ENCODE measurements around the gene ZBED2. TPM values are rescaled to one million over a fixed set of nuclear protein-coding genes. Genes with fewer than 3 reads are reported as not detected.
"Not testable (repeated sequence)": the region's sequence is repeated elsewhere in the genome, so short reads cannot be mapped to it uniquely, and the experiment has no call there.

ZBED2 gene
- total RNA-seq, 1 experiment from 2014 or later, result 0.10 TPM

DNA sequence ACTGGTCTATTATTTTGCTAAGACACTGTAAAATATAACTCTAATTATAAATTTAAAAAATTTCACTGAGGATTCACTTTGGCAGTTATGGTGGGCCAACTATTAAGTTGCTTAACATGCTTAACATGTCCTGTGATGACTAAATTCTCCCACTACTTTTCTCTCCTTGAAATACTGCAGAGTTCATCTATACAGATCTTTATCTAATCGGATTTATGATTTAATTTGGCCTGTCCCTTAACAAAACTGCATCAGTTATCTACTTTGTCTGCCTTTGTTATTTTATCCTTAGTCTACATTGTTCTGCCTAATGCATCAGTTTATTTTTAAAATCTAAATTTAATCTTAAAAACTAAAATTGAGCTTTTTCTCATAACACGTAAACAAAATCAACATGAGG, 26.8 kb downstream of the ZBED2 start:
- no TSS peak for BruUV-seq (replicated peaks)
- in situ Hi-C loops (cut with HindIII; ENCODE audit: low pct_unique_long_range_greater_than_20kb, low sequenced_read_pairs), result no loop called here
- Histone ChIP-seq H3K27ac (ENCODE audit: low read length) (no peak overlapping the region), H3K4me1 (ENCODE audit: control insufficient read depth, insufficient read depth, low read length) (no peaks in the 10 kb centered on the region), H3K27me3 (ENCODE audit: control insufficient read depth, insufficient read depth, low read length) (no peaks in the 10 kb centered on the region), H3K36me3 (ENCODE audit: control insufficient read depth, insufficient read depth, low read length) (no peaks in the 10 kb centered on the region), H3K9me3 (ENCODE audit: control insufficient read depth, insufficient read depth, low read depth, low read length) (no peaks in the 10 kb centered on the region), H3K4me3 (ENCODE audit: low read depth in 2 of 2, low read length in 2 of 2) (no peak overlapping the region)
- ATAC-seq, result no peak
- ChIA-PET CTCF (no interaction called here), POLR2A (no interaction called here)
- intact Hi-C loops (cut with micrococcal nuclease; ENCODE audit: unreplicated experiment), result no loop called here
- TF ChIP-seq POLR2AphosphoS5 (IDR thresholded peaks at IDR 0.05; ENCODE audit: low read depth, low read length), result no peak
- TF ChIP-seq TCF7L2 (IDR thresholded peaks at IDR 0.05; ENCODE audit: low read depth, low read length), result no peak
- no peak for DNase-seq (ENCODE audit: low read depth, low spot score)

DNA sequence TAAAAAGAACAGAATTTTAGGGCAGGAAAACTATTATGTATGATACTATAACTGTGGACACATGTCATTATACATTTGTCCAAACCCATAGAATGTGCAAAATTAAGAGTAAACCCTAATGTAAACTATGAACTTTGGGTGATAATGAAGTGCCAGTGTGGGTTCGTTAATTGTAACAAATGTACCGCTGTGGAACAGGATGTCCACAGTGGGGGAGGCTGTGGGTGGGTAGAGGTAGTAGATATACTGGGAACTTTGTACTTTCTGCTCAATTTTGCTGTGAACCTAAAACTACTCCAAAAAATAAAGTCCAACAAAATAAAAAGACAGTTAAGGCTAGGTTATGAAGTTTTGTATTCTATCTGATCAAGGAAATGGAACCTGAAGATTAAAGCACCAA, 28.3 kb downstream of the ZBED2 start:
- H3K36me3 ChIP-seq (ENCODE audit: control insufficient read depth, insufficient read depth, low read length), result no peaks in the 10 kb centered on the region
- POLR2A ChIA-PET, result no interaction called here
- in situ Hi-C loops (cut with HindIII; ENCODE audit: low pct_unique_long_range_greater_than_20kb, low sequenced_read_pairs), result no loop called here
- ATAC-seq (no peak), DNase-seq (ENCODE audit: low read depth, low spot score) (no peak)
- CTCF ChIA-PET, result no interaction called here
- no peaks in the 10 kb centered on the region for H3K4me1 ChIP-seq (ENCODE audit: control insufficient read depth, insufficient read depth, low read length)
- H3K9me3 ChIP-seq (ENCODE audit: control insufficient read depth, insufficient read depth, low read depth, low read length), result no peaks in the 10 kb centered on the region
- no peak overlapping the region for H3K4me3 ChIP-seq (ENCODE audit: low read depth in 2 of 2, low read length in 2 of 2)
- no peaks in the 10 kb centered on the region for H3K27me3 ChIP-seq (ENCODE audit: control insufficient read depth, insufficient read depth, low read length)
- BruUV-seq (replicated peaks), result no TSS peak
- intact Hi-C loops (cut with micrococcal nuclease; ENCODE audit: unreplicated experiment), result no loop called here
- no peak for TF ChIP-seq TCF7L2 (IDR thresholded peaks at IDR 0.05; ENCODE audit: low read depth, low read length)
- TF ChIP-seq, protein P1, sequence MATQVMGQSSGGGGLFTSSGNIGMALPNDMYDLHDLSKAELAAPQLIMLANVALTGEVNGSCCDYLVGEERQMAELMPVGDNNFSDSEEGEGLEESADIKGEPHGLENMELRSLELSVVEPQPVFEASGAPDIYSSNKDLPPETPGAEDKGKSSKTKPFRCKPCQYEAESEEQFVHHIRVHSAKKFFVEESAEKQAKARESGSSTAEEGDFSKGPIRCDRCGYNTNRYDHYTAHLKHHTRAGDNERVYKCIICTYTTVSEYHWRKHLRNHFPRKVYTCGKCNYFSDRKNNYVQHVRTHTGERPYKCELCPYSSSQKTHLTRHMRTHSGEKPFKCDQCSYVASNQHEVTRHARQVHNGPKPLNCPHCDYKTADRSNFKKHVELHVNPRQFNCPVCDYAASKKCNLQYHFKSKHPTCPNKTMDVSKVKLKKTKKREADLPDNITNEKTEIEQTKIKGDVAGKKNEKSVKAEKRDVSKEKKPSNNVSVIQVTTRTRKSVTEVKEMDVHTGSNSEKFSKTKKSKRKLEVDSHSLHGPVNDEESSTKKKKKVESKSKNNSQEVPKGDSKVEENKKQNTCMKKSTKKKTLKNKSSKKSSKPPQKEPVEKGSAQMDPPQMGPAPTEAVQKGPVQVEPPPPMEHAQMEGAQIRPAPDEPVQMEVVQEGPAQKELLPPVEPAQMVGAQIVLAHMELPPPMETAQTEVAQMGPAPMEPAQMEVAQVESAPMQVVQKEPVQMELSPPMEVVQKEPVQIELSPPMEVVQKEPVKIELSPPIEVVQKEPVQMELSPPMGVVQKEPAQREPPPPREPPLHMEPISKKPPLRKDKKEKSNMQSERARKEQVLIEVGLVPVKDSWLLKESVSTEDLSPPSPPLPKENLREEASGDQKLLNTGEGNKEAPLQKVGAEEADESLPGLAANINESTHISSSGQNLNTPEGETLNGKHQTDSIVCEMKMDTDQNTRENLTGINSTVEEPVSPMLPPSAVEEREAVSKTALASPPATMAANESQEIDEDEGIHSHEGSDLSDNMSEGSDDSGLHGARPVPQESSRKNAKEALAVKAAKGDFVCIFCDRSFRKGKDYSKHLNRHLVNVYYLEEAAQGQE (IDR thresholded peaks at IDR 0.05; ENCODE audit: insufficient read depth in 1 of 2, low read depth in 2 of 2, low read length in 1 of 2), result no peak
- TF ChIP-seq, protein P2, sequence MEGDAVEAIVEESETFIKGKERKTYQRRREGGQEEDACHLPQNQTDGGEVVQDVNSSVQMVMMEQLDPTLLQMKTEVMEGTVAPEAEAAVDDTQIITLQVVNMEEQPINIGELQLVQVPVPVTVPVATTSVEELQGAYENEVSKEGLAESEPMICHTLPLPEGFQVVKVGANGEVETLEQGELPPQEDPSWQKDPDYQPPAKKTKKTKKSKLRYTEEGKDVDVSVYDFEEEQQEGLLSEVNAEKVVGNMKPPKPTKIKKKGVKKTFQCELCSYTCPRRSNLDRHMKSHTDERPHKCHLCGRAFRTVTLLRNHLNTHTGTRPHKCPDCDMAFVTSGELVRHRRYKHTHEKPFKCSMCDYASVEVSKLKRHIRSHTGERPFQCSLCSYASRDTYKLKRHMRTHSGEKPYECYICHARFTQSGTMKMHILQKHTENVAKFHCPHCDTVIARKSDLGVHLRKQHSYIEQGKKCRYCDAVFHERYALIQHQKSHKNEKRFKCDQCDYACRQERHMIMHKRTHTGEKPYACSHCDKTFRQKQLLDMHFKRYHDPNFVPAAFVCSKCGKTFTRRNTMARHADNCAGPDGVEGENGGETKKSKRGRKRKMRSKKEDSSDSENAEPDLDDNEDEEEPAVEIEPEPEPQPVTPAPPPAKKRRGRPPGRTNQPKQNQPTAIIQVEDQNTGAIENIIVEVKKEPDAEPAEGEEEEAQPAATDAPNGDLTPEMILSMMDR (IDR thresholded peaks at IDR 0.05), result no peak
- TF ChIP-seq POLR2AphosphoS5 (IDR thresholded peaks at IDR 0.05; ENCODE audit: low read depth, low read length), result no peak
- TF ChIP-seq SIN3A (IDR thresholded peaks at IDR 0.05; ENCODE audit: borderline replicate concordance, insufficient read depth, low read depth, low read length), result no peak
- no peak overlapping the region for H3K27ac ChIP-seq (ENCODE audit: low read length)

DNA sequence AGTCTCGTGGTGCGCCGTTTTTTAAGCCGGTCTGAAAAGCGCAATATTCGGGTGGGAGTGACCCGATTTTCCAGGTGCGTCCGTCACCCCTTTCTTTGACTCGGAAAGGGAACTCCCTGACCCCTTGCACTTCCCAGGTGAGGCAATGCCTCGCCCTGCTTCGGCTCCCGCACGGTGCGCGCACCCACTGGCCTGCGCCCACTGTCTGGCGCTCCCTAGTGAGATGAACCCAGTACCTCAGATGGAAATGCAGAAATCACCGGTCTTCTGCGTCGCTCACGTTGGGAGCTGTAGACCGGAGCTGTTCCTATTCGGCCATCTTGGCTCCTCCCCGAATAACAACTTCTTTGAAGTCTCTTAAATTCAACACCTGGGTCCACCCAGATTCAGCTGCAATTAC, 33.2 kb downstream of the ZBED2 start:
- intact Hi-C loops (cut with micrococcal nuclease; ENCODE audit: unreplicated experiment); in situ Hi-C loops (cut with HindIII; ENCODE audit: low pct_unique_long_range_greater_than_20kb, low sequenced_read_pairs): not testable (repeated sequence)

More for the DNA sequence above, 33.2 kb downstream of the ZBED2 start:
- BruUV-seq (replicated peaks); H3K27me3 ChIP-seq (ENCODE audit: control insufficient read depth, insufficient read depth, low read length); ATAC-seq; H3K4me3 ChIP-seq (ENCODE audit: low read depth in 2 of 2, low read length in 2 of 2); H3K4me1 ChIP-seq (ENCODE audit: control insufficient read depth, insufficient read depth, low read length); CTCF ChIA-PET; POLR2A ChIA-PET; H3K27ac ChIP-seq (ENCODE audit: low read length); DNase-seq (ENCODE audit: low read depth, low spot score); H3K36me3 ChIP-seq (ENCODE audit: control insufficient read depth, insufficient read depth, low read length); H3K9me3 ChIP-seq (ENCODE audit: control insufficient read depth, insufficient read depth, low read depth, low read length): not testable (repeated sequence)

Data from Panc1 (cell line).